GM21619 (cell line): ENCODE measurements around the gene RYR2.

ENCODE experiments used
- ATAC-seq: cut with Tn5 transposase; IDR thresholded peaks from one replicate; pipeline ENCODE4 v1.9.1; 2021; ENCODE audit not compliant: unreplicated experiment

Gene RYR2

GRCh38 chr1:237191403-237191802 is 149.4 kb downstream of the RYR2 start:
- no peak for ATAC-seq

- ATAC-seq: no peak
Observed at GRCh38 chr1:237197470-237198425, 155.8 kb downstream of the RYR2 start.

- ATAC-seq: no peak
Observed at GRCh38 chr1:237199026-237199425, 157.0 kb downstream of the RYR2 start.

GRCh38 chr1:237201155-237201554 is 159.2 kb downstream of the RYR2 start:
- no peak for ATAC-seq

GRCh38 chr1:237204841-237205240 is 162.9 kb downstream of the RYR2 start:
- ATAC-seq: no peak

- ATAC-seq: no peak
Observed at GRCh38 chr1:237205400-237206064, 163.5 kb downstream of the RYR2 start.

- ATAC-seq: no peak
Observed at GRCh38 chr1:237206065-237206414, 164.1 kb downstream of the RYR2 start.

GRCh38 chr1:237211031-237211430 is 169.0 kb downstream of the RYR2 start:
- ATAC-seq: no peak

- ATAC-seq: no peak
Observed at GRCh38 chr1:237211540-237211939, 169.6 kb downstream of the RYR2 start.

- ATAC-seq: no peak
Observed at GRCh38 chr1:237219751-237220642, 178.0 kb downstream of the RYR2 start.

GRCh38 chr1:237223419-237223818 is 181.4 kb downstream of the RYR2 start:
- ATAC-seq: no peak

GRCh38 chr1:237226177-237226944 is 184.4 kb downstream of the RYR2 start:
- ATAC-seq: no peak

GRCh38 chr1:237227476-237227875 is 185.5 kb downstream of the RYR2 start:
- ATAC-seq: no peak

GRCh38 chr1:237228421-237228820 is 186.4 kb downstream of the RYR2 start:
- no peak for ATAC-seq

- ATAC-seq: no peak
Observed at GRCh38 chr1:237229333-237229732, 187.3 kb downstream of the RYR2 start.

GRCh38 chr1:237232501-237232900 is 190.5 kb downstream of the RYR2 start:
- ATAC-seq: no peak

- ATAC-seq: no peak
Observed at GRCh38 chr1:237235091-237235490, 193.1 kb downstream of the RYR2 start.

GRCh38 chr1:237237721-237238120 is 195.7 kb downstream of the RYR2 start:
- no peak for ATAC-seq

- no peak for ATAC-seq
Observed at GRCh38 chr1:237239248-237239647, 197.3 kb downstream of the RYR2 start.

GRCh38 chr1:237241038-237241437 is 199.1 kb downstream of the RYR2 start:
- no peak for ATAC-seq

GRCh38 chr1:237244778-237245177 is 202.8 kb downstream of the RYR2 start:
- no peak for ATAC-seq
